Fibroblast of mammary gland (primary cell): ENCODE results near the gene HSD11B1L.
A peak's percentile ranks its signal among the peaks of the same experiment; 100 is the strongest.

Experiments
- DNase-seq: peaks from one replicate; pipeline ENCODE4 v3.0.0-alpha.2; 2010; ENCODE audit warnings: low read depth
- H3K4me3 ChIP-seq: 2 replicates; pipeline ENCODE4 v1.5.1; 2011; ENCODE audit warnings: low read depth, mild to moderate bottlenecking, low read length, moderate library complexity; ENCODE audit not compliant: control insufficient read depth
- TF ChIP-seq, protein P1 (sequence below): conservative IDR thresholded peaks from 2 replicates; pipeline ENCODE4 v1.5.1; 2011; ENCODE audit warnings: low read depth, low read length, inconsistent platforms; ENCODE audit not compliant: control insufficient read depth, insufficient read depth

Gene HSD11B1L

DNA sequence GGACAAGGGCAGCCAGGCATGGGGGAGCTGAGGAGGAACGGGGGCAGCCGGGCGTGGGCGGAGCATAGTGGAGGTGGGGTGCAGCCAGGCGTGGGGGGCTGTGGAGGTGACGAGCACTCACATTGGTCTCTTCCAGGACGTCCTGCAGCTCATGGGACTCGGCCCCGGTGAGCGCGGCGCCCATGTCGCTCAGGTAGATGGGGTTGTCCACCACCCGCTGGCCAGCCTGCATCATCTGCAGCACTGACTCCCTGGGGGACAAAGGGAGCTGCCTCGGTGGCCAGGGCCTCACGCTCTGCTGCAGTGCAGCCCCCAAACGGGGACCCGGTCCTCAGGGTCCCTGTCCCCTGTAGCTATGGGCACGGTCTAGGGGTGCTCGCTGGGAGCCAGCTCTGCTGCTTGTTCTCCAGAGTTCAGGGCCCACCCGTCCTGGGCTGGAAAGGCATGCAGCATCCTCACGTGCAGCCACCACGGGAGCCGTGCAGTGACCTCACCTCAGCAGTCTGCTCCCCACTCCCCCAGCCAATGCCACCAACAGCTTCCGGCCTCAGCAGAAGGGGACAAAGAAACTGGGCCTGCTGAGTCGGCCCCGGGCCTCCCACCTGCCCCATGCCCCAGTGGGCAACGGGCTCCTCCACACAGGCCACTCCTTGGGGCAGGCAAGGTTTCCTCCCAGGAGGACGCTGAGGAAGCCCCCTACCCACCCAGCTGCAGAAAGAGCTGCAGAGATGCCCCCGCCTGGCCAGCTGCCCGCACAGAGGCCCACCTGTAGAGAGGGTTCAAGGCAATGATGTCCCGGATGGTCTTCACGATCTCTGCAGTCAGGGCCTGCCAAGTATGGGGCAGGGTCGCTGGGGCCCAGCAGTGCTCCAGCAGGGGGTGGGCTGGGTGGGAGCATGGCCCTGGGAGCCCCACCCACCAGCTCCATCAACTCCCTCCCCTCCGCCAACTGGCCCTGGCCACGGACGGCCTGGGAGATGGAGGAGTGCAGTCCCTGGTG lies 27.0 kb downstream of the HSD11B1L start:
- TF ChIP-seq, protein P1, sequence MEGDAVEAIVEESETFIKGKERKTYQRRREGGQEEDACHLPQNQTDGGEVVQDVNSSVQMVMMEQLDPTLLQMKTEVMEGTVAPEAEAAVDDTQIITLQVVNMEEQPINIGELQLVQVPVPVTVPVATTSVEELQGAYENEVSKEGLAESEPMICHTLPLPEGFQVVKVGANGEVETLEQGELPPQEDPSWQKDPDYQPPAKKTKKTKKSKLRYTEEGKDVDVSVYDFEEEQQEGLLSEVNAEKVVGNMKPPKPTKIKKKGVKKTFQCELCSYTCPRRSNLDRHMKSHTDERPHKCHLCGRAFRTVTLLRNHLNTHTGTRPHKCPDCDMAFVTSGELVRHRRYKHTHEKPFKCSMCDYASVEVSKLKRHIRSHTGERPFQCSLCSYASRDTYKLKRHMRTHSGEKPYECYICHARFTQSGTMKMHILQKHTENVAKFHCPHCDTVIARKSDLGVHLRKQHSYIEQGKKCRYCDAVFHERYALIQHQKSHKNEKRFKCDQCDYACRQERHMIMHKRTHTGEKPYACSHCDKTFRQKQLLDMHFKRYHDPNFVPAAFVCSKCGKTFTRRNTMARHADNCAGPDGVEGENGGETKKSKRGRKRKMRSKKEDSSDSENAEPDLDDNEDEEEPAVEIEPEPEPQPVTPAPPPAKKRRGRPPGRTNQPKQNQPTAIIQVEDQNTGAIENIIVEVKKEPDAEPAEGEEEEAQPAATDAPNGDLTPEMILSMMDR, result no peak
- no peak for DNase-seq
- H3K4me3 ChIP-seq, result no peak overlapping the region

DNA sequence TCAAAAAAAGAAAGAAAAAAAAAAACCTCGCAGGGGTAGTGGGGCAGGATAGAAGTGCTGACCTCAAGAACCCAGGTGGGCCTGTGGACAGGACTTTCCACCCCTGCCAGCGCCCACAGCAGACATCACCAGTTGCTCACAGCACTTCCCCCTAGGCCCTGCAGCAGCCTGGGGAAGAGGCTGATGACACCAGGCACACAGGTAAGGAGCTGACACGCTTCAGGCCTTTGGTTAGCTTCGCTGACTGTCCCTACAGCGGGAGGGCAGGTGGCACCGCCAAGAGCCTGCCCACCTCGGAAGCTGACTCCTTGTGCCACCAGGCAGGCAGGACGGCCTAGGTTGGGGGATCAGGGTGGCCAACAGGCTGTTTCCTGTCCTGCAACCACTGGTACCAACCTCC lies 30.2 kb downstream of the HSD11B1L start:
- TF ChIP-seq, protein P1, result no peak
- H3K4me3 ChIP-seq, result no peak overlapping the region

DNA sequence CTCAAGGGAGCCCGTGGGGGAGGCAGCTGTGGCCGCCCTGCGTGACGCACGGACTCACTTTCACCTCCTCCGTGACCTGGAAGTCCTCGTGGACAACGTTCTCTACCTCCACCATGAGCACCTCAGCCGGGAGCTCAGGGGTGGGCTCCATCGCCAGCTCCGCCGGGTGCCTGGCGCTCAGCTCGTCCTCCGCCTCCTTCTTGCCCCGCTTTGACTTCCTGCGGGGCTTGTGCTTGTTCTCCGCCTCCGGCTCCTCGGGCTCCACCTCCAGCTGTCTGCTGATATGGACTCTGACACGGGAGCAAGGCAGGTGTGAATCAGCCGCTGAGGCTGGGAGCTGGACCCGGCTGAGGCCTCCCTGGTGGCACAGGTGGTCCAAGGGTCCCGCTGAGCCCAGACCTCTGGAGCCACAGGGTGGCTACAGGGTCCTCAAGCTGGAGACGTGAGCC lies 30.9 kb downstream of the HSD11B1L start:
- DNase-seq, result no peak
- H3K4me3 ChIP-seq, result no peak overlapping the region
- TF ChIP-seq, protein P1, result no peak

More for the DNA sequence above, 30.2 kb downstream of the HSD11B1L start:
- DNase-seq, result no peak

DNA sequence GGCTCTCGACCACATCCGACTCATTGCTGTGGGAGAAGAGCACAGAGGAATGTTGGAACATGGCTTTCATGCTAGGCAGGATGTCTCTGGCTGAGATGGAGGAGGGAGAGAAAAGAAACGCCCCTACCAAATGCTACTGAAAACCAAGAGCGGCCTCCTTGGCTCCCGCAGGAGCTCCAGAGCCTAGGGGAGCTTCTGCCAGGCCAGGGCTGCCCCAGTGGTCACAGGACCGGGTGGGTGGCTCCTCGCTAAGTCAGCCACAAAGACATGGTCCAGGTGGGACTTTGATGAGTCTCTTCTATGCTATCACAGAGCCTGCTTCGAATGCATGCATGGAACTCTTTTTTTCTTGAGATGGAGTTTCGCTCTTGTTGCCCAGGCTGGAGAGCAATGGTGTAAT lies 32.4 kb downstream of the HSD11B1L start:
- H3K4me3 ChIP-seq, result no peak overlapping the region
- TF ChIP-seq, protein P1, result no peak
- DNase-seq, result no peak

DNA sequence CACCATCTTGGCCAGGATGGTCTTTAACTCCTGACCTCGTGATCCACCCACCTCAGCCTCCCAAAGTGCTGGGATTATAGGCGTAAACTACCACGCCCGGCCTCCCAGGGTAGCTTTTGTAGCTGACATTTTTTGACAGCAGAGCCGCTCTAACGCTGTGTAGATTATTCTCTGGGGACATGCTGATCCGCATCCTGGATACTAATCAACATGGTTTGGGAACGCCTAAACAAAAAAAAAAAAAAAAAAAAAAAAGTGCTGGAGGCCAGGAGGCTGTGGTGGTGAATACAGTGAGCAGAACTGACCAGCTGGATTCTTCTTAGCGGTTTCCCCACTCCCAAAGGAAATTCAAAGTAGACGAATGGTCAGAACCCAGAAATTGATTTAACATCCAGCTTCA lies 34.0 kb downstream of the HSD11B1L start:
- no peak overlapping the region for H3K4me3 ChIP-seq
- peak; percentile 34 for DNase-seq
- TF ChIP-seq, protein P1, result no peak

DNA sequence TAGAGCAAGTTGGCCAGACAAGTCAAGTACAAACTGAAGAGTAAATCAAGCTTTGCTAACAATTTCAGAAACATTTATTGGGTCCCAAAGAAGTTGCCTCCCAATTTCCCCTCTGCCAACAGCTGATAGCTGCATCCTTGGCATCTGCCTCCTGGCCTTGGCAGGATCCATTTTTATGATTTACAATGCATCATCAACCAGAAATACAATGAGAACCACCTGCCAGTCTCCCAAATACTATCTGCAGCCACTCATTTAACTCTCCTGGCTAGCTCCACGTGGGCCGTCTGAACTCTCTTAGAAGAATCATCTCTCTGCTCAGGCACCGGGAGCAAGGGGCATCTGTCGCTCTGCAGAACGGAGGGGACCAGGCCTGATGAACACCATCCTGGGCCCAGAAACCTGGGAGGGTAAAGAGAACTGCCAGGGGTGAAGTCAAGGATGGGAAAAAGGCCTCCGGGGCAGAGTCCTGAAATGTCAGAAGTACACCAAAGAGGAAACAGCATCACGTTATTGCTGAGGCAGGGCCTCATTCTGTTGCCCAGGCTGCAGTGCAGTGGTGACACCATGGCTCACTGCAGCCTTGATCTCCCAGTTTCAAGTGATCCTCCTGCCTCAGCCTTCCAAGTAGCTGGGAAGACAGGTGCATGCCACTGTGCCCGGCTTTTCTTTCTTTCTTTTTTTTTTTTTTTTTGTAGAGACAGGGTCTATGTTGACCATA lies 36.5 kb downstream of the HSD11B1L start:
- H3K4me3 ChIP-seq, result no peak overlapping the region
- TF ChIP-seq, protein P1, result no peak
- no peak for DNase-seq
